ENCODE data around the gene ARHGDIA.

Gene ARHGDIA

GRCh38 chr17:81863833-81864768 is 7.0 kb downstream of the ARHGDIA start:
- no peak for DNase-seq (ENCODE audit: low read depth)

- no peak for DNase-seq (ENCODE audit: low read depth)
Observed at GRCh38 chr17:81863123-81863675, 7.9 kb downstream of the ARHGDIA start.

GRCh38 chr17:81860756-81861568 is 10.2 kb downstream of the ARHGDIA start:
- peak; percentile 99 for DNase-seq (ENCODE audit: low read depth)

GRCh38 chr17:81859906-81860755 is 11.0 kb downstream of the ARHGDIA start, which contains the start of gene P4HB:
TSS of gene P4HB (minus strand) at chr17:81860535. CDS start at chr17:81860471, 64 bp downstream.
- no peak for DNase-seq (ENCODE audit: low read depth)

GRCh38 chr17:81858967-81859905 is 11.9 kb downstream of the ARHGDIA start:
- DNase-seq (ENCODE audit: low read depth), result no peak

- DNase-seq (ENCODE audit: low read depth), result no peak
Observed at GRCh38 chr17:81858170-81858966, 12.8 kb downstream of the ARHGDIA start.

GRCh38 chr17:81854974-81855774 is 16.0 kb downstream of the ARHGDIA start:
- DNase-seq (ENCODE audit: low read depth), result no peak

- DNase-seq (ENCODE audit: low read depth), result no peak
Observed at GRCh38 chr17:81852237-81852636, 18.9 kb downstream of the ARHGDIA start.

GRCh38 chr17:81851423-81851822 is 19.7 kb downstream of the ARHGDIA start:
- no peak for DNase-seq (ENCODE audit: low read depth)

GRCh38 chr17:81849457-81849856 is 21.7 kb downstream of the ARHGDIA start:
- no peak for DNase-seq (ENCODE audit: low read depth)

- DNase-seq (ENCODE audit: low read depth), result no peak
Observed at GRCh38 chr17:81846743-81847689, 24.1 kb downstream of the ARHGDIA start.

- DNase-seq (ENCODE audit: low read depth), result no peak
Observed at GRCh38 chr17:81845881-81846742, 25.0 kb downstream of the ARHGDIA start.

GRCh38 chr17:81845361-81845760 is 25.8 kb downstream of the ARHGDIA start:
- no peak for DNase-seq (ENCODE audit: low read depth)

GRCh38 chr17:81844887-81845286 is 26.2 kb downstream of the ARHGDIA start:
- no peak for DNase-seq (ENCODE audit: low read depth)

- no peak for DNase-seq (ENCODE audit: low read depth)
Observed at GRCh38 chr17:81844327-81844851, 26.7 kb downstream of the ARHGDIA start.

GRCh38 chr17:81843713-81844326 is 27.3 kb downstream of the ARHGDIA start:
- no peak for DNase-seq (ENCODE audit: low read depth)

Data from stimulated activated CD8-positive, alpha-beta memory T cell treated with anti-CD3 and anti-CD28 coated beads, Interleukin-12 subunit alpha, Interleukin-12 subunit beta, amount 100 ng/mL, for 1 hour (primary cell).